Fibroblast of the aortic adventitia (primary cell): Measurements from ENCODE around the gene IGF1R. TPM values are rescaled to one million over a fixed set of nuclear protein-coding genes. Genes with fewer than 3 reads are reported as not detected.

Experiments used
- DNase-seq: peaks from one replicate; pipeline ENCODE4 v3.0.0-alpha.2; 2010; ENCODE audit warnings: low read depth
- H3K4me3 ChIP-seq: 2 replicates; pipeline ENCODE4 v1.5.1; 2011; ENCODE audit warnings: low read depth, mild to moderate bottlenecking, control low read depth, low read length, moderate library complexity
- total RNA-seq: library from RNA; depleted of rRNA; stranded (reverse); fragments of >200 nt; gene quantifications from 2 replicates; pipeline ENCODE4 v1.2.3, GENCODE V29; 2012; ENCODE audit warnings: low replicate concordance
- TF ChIP-seq, protein P1 (sequence below): IDR thresholded peaks from 2 replicates; pipeline ENCODE4 v1.5.1; 2011; ENCODE audit warnings: mild to moderate bottlenecking, low read length, control low read depth, inconsistent platforms; ENCODE audit not compliant: insufficient read depth

The IGF1R gene
- total RNA-seq, 1 donor = 45.6 TPM

DNA sequence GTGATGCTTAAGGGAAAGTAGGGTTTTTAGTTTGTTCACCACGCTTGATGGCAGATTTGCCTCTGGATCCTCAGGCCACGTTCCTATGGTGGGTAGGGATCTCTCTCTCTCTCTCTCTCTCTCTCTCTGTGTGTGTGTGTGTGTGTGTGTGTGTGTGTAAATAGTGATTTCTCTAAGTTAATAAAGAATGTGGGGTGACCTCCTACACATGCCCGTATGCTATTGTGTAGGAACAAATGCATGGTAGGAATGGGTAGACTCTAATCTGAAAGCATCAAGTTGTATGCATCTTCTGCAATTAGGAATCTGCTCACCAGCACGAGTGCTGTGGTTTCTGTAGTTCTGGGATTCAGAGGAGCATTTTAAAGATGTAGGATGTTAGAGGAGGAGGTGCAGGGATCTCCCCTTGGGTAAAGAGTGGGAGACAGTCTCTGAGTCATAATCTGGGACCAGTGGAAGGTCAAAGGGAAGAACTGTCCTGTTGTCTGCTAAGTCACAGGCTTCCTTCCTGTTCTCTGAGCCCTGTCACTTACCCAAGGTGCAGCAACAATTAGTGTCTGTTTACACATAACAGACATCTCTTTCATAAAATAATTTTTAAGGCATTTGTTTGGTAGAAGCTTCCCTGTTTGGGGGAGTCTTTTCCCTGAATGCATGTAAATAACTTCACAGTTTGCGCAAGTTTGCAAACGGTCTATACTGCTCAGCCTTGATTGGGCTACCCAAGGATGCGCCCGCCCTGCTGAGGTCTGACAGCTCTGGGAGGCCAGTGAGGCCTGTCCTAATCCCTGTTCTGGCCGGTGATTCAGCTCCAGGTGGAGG lies 139.8 kb downstream of the IGF1R start:
- H3K4me3 ChIP-seq = no peak overlapping the region
- TF ChIP-seq, protein P1, sequence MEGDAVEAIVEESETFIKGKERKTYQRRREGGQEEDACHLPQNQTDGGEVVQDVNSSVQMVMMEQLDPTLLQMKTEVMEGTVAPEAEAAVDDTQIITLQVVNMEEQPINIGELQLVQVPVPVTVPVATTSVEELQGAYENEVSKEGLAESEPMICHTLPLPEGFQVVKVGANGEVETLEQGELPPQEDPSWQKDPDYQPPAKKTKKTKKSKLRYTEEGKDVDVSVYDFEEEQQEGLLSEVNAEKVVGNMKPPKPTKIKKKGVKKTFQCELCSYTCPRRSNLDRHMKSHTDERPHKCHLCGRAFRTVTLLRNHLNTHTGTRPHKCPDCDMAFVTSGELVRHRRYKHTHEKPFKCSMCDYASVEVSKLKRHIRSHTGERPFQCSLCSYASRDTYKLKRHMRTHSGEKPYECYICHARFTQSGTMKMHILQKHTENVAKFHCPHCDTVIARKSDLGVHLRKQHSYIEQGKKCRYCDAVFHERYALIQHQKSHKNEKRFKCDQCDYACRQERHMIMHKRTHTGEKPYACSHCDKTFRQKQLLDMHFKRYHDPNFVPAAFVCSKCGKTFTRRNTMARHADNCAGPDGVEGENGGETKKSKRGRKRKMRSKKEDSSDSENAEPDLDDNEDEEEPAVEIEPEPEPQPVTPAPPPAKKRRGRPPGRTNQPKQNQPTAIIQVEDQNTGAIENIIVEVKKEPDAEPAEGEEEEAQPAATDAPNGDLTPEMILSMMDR = no peak
- no peak for DNase-seq

DNA sequence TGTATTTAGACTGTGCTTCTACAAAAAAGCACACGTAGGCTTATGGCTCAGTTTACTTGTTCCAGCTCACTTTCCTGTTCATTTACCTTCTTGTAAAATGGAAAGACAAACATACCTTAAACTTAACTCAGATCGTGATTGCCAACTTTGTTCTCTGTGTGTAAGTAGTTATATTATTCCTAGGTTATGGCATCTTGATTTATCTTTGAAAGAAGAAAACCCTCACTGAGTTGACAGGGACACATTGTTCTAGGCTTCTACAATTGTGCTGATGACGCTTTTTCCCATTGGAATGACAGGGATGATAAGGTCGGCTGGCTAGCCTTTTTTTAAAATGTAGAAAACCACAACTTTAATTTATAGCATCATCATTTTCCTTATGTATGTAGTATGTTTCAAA lies 140.7 kb downstream of the IGF1R start:
- DNase-seq = no peak
- no peak overlapping the region for H3K4me3 ChIP-seq
- TF ChIP-seq, protein P1 = no peak

DNA sequence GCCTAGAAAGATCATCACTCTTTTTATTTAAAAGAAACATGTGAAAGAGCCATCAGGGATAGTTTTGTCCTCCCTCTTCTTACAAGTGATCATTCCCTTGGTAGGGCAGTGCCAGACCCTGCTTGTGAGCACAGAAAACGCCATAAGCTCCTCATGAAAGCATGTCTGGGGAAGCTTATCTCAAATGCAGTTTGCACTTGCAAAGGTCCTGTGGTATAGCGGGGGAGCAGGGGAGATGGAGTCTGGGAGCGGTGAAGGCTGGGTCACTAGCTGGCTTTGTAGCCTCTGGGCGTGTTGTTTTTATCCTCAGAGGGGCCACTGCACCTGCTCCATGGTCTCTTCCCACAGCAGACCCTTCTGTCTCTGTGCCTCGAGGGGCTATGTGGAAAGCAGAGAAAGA lies 141.9 kb downstream of the IGF1R start:
- no peak for DNase-seq
- no peak overlapping the region for H3K4me3 ChIP-seq
- TF ChIP-seq, protein P1 = no peak

DNA sequence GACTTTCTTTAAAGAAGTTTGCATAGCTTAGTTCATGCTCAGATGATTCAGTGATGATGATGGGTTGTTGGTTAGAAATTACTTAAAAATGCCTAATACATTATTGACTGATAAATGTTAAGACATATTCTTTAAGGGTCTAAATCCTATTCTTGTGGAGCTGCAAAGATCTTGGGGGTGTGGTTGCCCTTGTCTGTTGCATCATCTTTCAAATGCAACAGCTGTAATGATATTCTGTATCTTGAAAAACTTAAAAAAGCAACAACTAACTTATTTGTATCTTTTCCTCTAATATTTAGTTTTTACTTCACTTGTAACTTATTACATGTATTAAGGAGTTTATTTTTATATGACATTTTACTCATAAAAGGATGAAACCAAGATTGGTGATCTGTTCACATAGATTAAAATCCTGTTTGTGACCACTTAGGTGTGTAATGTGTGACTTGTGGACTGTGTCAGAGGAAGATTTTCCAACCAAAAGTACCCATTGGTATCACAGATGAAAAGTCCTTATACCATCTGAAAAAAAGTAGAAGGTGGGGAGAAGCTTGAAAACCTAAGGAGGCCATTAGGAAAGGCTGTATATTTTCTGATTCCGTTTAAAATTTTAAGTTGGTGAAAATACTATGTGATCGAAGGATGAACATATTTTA lies 142.8 kb downstream of the IGF1R start:
- DNase-seq = peak; percentile 49
- TF ChIP-seq, protein P1 = no peak
- H3K4me3 ChIP-seq = no peak overlapping the region

DNA sequence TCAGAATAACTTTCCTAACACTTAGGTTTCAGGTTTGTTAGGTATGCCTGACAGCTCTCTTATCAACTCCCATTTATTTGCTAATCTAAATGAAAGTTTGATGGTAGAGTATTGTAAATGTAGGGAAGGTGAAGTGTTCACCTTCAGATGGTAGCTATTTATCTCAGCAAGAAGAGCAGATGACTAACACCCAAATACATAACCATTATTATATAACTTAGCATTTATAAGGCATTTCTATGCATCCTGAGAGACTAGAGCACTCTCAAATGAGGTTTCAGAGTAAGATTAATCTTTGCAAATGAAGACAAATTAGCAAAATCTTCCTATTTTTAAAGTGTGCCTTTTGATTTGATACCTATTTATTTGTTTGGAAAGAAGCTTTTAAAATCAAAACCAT lies 143.8 kb downstream of the IGF1R start:
- H3K4me3 ChIP-seq = no peak overlapping the region
- TF ChIP-seq, protein P1 = no peak
- DNase-seq = no peak

DNA sequence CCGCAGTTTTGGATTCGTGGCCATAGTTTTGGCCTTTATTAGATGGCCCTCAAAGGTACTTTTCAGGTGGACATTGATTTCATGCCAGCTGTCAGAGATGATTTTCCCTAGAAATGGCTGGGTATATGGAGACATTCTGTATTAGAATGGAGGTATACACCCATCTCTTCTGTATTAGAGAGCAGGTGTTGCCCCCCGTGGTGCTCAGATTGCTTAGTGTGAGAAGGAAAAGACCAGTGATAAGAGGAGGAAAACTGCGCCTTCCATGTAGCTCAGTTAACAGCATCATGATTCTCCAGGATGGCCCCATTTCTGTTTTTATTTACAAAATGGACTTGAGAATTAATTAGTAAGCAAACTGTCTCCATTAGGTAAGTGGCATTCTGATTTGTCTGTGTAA lies 145.9 kb downstream of the IGF1R start:
- TF ChIP-seq, protein P1 = no peak
- DNase-seq = no peak
- H3K4me3 ChIP-seq = no peak overlapping the region
